Lower leg skin (tissue), 3 donors: ENCODE measurements around the gene CACFD1.

Experiments
- POLR2A ChIP-seq, 2 donors: fragments of 450-650 bp; IDR thresholded peaks; one replicate each; pipeline ENCODE4 v1.6.1; 2016 to 2017; ENCODE audit warnings: antibody characterized with exemption in 2 of 2, mild to moderate bottlenecking in 1 of 2, moderate library complexity in 1 of 2
- TF ChIP-seq, protein P1 (sequence below), 3 donors: fragments of 450-650 bp; IDR thresholded peaks; one replicate each; pipeline ENCODE4 v1.5.1; 2016; ENCODE audit warnings: antibody characterized with exemption in 3 of 3, mild to moderate bottlenecking in 3 of 3, moderate library complexity in 2 of 3

DNA sequence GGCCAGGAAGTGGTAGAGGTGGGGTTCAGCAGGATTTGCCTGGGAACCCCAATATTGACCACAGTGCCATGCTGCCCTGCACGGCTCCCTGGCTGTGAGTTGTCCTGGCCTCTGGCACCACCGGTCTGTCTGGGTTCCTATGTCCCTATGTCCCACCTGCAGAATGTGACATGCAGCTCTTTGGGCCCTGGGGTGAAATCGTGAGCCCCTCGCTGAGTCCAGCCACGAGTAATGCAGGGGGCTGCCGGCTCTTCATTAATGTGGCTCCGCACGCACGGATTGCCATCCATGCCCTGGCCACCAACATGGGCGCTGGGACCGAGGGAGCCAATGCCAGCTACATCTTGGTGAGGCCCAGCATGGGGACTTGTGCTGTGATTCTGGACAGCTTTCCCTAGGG is 2.0 kb upstream of the CACFD1 start:
- TF ChIP-seq, protein P1, sequence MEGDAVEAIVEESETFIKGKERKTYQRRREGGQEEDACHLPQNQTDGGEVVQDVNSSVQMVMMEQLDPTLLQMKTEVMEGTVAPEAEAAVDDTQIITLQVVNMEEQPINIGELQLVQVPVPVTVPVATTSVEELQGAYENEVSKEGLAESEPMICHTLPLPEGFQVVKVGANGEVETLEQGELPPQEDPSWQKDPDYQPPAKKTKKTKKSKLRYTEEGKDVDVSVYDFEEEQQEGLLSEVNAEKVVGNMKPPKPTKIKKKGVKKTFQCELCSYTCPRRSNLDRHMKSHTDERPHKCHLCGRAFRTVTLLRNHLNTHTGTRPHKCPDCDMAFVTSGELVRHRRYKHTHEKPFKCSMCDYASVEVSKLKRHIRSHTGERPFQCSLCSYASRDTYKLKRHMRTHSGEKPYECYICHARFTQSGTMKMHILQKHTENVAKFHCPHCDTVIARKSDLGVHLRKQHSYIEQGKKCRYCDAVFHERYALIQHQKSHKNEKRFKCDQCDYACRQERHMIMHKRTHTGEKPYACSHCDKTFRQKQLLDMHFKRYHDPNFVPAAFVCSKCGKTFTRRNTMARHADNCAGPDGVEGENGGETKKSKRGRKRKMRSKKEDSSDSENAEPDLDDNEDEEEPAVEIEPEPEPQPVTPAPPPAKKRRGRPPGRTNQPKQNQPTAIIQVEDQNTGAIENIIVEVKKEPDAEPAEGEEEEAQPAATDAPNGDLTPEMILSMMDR (IDR thresholded peaks at IDR 0.05) = no peak
- TF ChIP-seq POLR2A (IDR thresholded peaks at IDR 0.05) = no peak
